K562 (cell line): ENCODE data around the gene ZNHIT6. TPM values are rescaled to one million over a fixed set of nuclear protein-coding genes. Genes with fewer than 3 reads are reported as not detected.

Experiments used
- ATAC-seq: fragments of 200-7000 bp; cut with Tn5 transposase; 3 replicates; pipeline ENCODE4 v1.9.1; 2020; ENCODE audit warnings: moderate library complexity
- Bru-seq: library from RNA; stranded (reverse); fragments of 400-500 nt; gene quantifications from one replicate; lab custom pipeline; 2021; lab: Mats Ljungman, UMichigan
- BruChase-seq, 2 experiments: library from RNA; stranded (reverse); fragments of 400-500 nt; gene quantifications; one replicate each; lab custom pipeline; 2021; lab: Mats Ljungman, UMichigan
- BruUV-seq: library from RNA; stranded (reverse); fragments of 400-500 nt; replicated peaks from 2 replicates; lab custom pipeline; 2021; lab: Mats Ljungman, UMichigan
- CTCF ChIA-PET: fragments of 300-600 bp; formaldehyde crosslinking; extraction: SDS; loops from one replicate; lab custom pipeline; 2021; ENCODE audit warnings: low intra/inter-chr PET ratio; lab: Yijun Ruan, JAX
- POLR2A ChIA-PET: fragments of 300-600, 350-650 bp; sonication (Branson Sonifier 250); formaldehyde crosslinking; extraction: SDS; loops from one replicate; lab custom pipeline; 2021; ENCODE audit warnings: antibody characterized with exemption, inconsistent platforms; lab: Yijun Ruan, JAX
- DNase-seq, 4 experiments: peaks; one replicate each; pipeline versions ENCODE4 v3.0.0 to v3.0.0-alpha.2; 2011 to 2018; ENCODE audit warnings: low spot score in 3 of 4, mixed read lengths in 3 of 4; ENCODE audit errors: extremely low read depth in 1 of 4
- FAIRE-seq: peaks from 2 replicates; lab custom pipeline; 2011; peaks lifted over from hg19 to GRCh38; lab: Jason Lieb, UNC
- H2AFZ ChIP-seq: 2 replicates; pipeline ENCODE4 v1.6.0; 2011; ENCODE audit warnings: low read depth, low read length, control low read depth, inconsistent platforms
- H3K27ac ChIP-seq: fragments of 200-600 bp; 3 replicates; pipeline ENCODE4 v1.8.0; 2011; ENCODE audit warnings: low read depth, mild to moderate bottlenecking, control low read depth, inconsistent platforms, low read length, moderate library complexity, mixed read lengths; ENCODE audit errors: extremely low read depth
- H3K27me3 ChIP-seq, 2 experiments: fragments of 300-600 bp in 1 of 2; 2 replicates in 1 of 2; 3 replicates in 1 of 2; pipeline versions ENCODE4 v1.6.0 to v1.8.0; 2011; ENCODE audit warnings: inconsistent platforms in 2 of 2, low read length in 2 of 2, mild to moderate bottlenecking in 1 of 2, mixed read lengths in 1 of 2, moderate library complexity in 1 of 2; ENCODE audit not compliant: control insufficient read depth in 2 of 2, insufficient read depth in 2 of 2
- H3K36me3 ChIP-seq: fragments of 300-600 bp; 3 replicates; pipeline ENCODE4 v1.8.0; 2011; ENCODE audit warnings: mild to moderate bottlenecking, low read length, inconsistent platforms; ENCODE audit not compliant: control insufficient read depth, insufficient read depth
- H3K4me1 ChIP-seq, 2 experiments: fragments of 200-600 bp in 1 of 2; replicated peaks in 1 of 2; 2 replicates in 1 of 2; 3 replicates in 1 of 2; pipeline versions ENCODE4 v1.5.1 to v1.8.0; 2011; ENCODE audit warnings: inconsistent platforms in 2 of 2, low read length in 2 of 2, mild to moderate bottlenecking in 1 of 2, mixed read lengths in 1 of 2, moderate library complexity in 1 of 2; ENCODE audit not compliant: control insufficient read depth in 2 of 2, insufficient read depth in 2 of 2
- H3K4me2 ChIP-seq: 2 replicates; pipeline ENCODE4 v1.6.1; 2011; ENCODE audit warnings: low read length, control low read depth, inconsistent platforms, mixed read lengths; ENCODE audit not compliant: insufficient read depth
- H3K4me3 ChIP-seq: fragments of 200-600 bp; sonication (generic), shearing (Covaris generic); 2 replicates; pipeline ENCODE4 v1.5.1; 2016; ENCODE audit warnings: control low read depth, inconsistent platforms
- H3K79me2 ChIP-seq: fragments of 200-600 bp; 3 replicates; pipeline ENCODE4 v1.8.0; 2011; ENCODE audit warnings: low read length, inconsistent platforms; ENCODE audit not compliant: control insufficient read depth, insufficient read depth
- H3K9ac ChIP-seq, 2 experiments: 2 replicates each; pipeline versions ENCODE4 v1.6.0 to v1.6.1; 2011; ENCODE audit warnings: low read depth in 2 of 2, low read length in 2 of 2, control low read depth in 1 of 2, inconsistent platforms in 1 of 2, mild to moderate bottlenecking in 1 of 2, mixed read lengths in 1 of 2; ENCODE audit not compliant: insufficient read depth in 1 of 2
- H3K9me1 ChIP-seq: one replicate; pipeline ENCODE4 v1.6.0; 2011; ENCODE audit warnings: inconsistent platforms, mild to moderate bottlenecking, low read length, moderate library complexity; ENCODE audit not compliant: control insufficient read depth, insufficient read depth
- H3K9me3 ChIP-seq: replicated peaks from 2 replicates; pipeline ENCODE4 v1.5.1; 2011; ENCODE audit warnings: low read depth, low read length, inconsistent platforms; ENCODE audit not compliant: control insufficient read depth, insufficient read depth
- H4K20me1 ChIP-seq: replicated peaks from 2 replicates; pipeline ENCODE4 v1.6.1; 2011; ENCODE audit warnings: low read length, inconsistent platforms, mixed read lengths; ENCODE audit not compliant: control insufficient read depth, insufficient read depth
- E2F6 ChIP-seq, 2 experiments: IDR thresholded peaks; 2 replicates each; pipeline ENCODE4 v1.6.1; 2011; ENCODE audit warnings: borderline replicate concordance in 1 of 2, control low read depth in 1 of 2, low read depth in 1 of 2, low read length in 1 of 2, mild to moderate bottlenecking in 1 of 2, mixed read lengths in 1 of 2, moderate library complexity in 1 of 2; ENCODE audit not compliant: insufficient read depth in 1 of 2, insufficient read length in 1 of 2, poor library complexity in 1 of 2, severe bottlenecking in 1 of 2; ENCODE audit errors: extremely low read depth in 1 of 2
- NR2C2 ChIP-seq, 2 experiments: fragments of 200-800 bp in 1 of 2; sonication (Bioruptor generic) in 1 of 2; sonication (generic) in 1 of 2; formaldehyde crosslinking in 1 of 2; IDR thresholded peaks; 2 replicates each; pipeline versions ENCODE4 v1.6.1 to v1.8.0; 2016 to 2022; ENCODE audit warnings: mild to moderate bottlenecking in 1 of 2, missing compliant biosample characterization in 1 of 2, missing genetic modification characterization in 1 of 2, missing genetic modification reagents in 1 of 2
- ZC3H4 ChIP-seq: sonication (generic); formaldehyde crosslinking; IDR thresholded peaks from 2 replicates; pipeline ENCODE4 v1.9.0; 2021; ENCODE audit warnings: missing genetic modification reagents, borderline replicate concordance
- WGBS: fragments of 100-300 bp; shearing (Covaris generic); methylation state at CpG from one replicate; pipeline ENCODE4 v1.1.6; 2016; ENCODE audit warnings: low coverage, mixed read lengths; ENCODE audit not compliant: insufficient coverage; ENCODE audit errors: missing lambda C conversion rate; 5-methylcytosine and 5-hydroxymethylcytosine counted together
- in situ Hi-C: fragments of 300-500 bp; cut with MboI; formaldehyde crosslinking; loops from 4 replicates; pipeline ENCODE4 v1.15.0; 2018; ENCODE audit warnings: inconsistent platforms, mixed read lengths
- intact Hi-C: fragments of 100-400 bp; cut with micrococcal nuclease; formaldehyde crosslinking; loops from 2 replicates; pipeline ENCODE4 v1.14.2; 2022
- long read RNA-seq, 3 experiments: library from polyadenylated mRNA in 2 of 3; library from RNA in 1 of 3; unstranded in 2 of 3; stranded (forward) in 1 of 3; transcript quantifications; one replicate each; pipeline ENCODE4 v2.0.0, GENCODE V29; 2019 to 2022
- polyA minus RNA-seq, 3 experiments: library from RNA; depleted of rRNA, polyadenylated mRNA; stranded (reverse); fragments of >200 nt; gene quantifications; 2 replicates each; pipeline ENCODE4 v1.2.3, GENCODE V29; 2011
- polyA plus RNA-seq, 8 experiments: library from polyadenylated mRNA; depleted of rRNA in 4 of 8; stranded (reverse) in 5 of 8; unstranded in 3 of 8; fragments of >200 nt; fragmentation: Nextera tagmentation in 2 of 8; fragmentation: Illumina TruSeq in 1 of 8; extraction: Ambion mirVana in 2 of 8; extraction: Trizol in 1 of 8; gene quantifications; 2 replicates each; pipeline versions ENCODE4 v1.2.1 to v1.2.3, GENCODE V29; 2011 to 2014; ENCODE audit warnings: inconsistent platforms in 1 of 8, missing spikeins in 1 of 8
- total RNA-seq, 7 experiments: library from RNA; depleted of rRNA in 6 of 7; stranded (reverse); fragments of >200 nt in 6 of 7; fragmentation: Illumina TruSeq in 2 of 7; extraction: Trizol in 2 of 7; gene quantifications; 2 replicates each; pipeline versions ENCODE4 v1.2.1 to v1.2.3, GENCODE V29; 2011 to 2021; ENCODE audit warnings: low replicate concordance in 1 of 7
- TF ChIP-seq, protein P1 (sequence below): sonication (generic); formaldehyde crosslinking; IDR thresholded peaks from 2 replicates; pipeline ENCODE4 v1.8.0; 2022; ENCODE audit warnings: mild to moderate bottlenecking, missing genetic modification reagents

Gene ZNHIT6, protein sequence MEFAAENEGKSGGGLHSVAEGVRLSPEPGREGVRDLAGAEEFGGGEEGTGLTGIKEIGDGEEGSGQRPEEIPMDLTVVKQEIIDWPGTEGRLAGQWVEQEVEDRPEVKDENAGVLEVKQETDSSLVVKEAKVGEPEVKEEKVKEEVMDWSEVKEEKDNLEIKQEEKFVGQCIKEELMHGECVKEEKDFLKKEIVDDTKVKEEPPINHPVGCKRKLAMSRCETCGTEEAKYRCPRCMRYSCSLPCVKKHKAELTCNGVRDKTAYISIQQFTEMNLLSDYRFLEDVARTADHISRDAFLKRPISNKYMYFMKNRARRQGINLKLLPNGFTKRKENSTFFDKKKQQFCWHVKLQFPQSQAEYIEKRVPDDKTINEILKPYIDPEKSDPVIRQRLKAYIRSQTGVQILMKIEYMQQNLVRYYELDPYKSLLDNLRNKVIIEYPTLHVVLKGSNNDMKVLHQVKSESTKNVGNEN
- 4.5 and 21.9 TPM in 2 replicates for total RNA-seq (2011; cell fraction: chromatin; rRNA removed; ENCODE audit: low replicate concordance)
- 2.3 and 4.6 TPM in 2 replicates for total RNA-seq (2011; cell fraction: nucleolus; rRNA removed)
- total RNA-seq (2011; cell fraction: nucleoplasm; rRNA removed), result 10.4 and 21.5 TPM in 2 replicates
- 16.2 and 18.4 TPM in 2 replicates for total RNA-seq (2014; rRNA removed)
- total RNA-seq (2014; rRNA removed; fragmentation: Illumina TruSeq; extraction: Trizol), result 28.6 and 31.0 TPM in 2 replicates
- total RNA-seq (2015; rRNA removed; fragmentation: Illumina TruSeq; extraction: Trizol), result 26.5 and 30.6 TPM in 2 replicates
- 18.4 and 21.1 TPM in 2 replicates for total RNA-seq (2021)
- polyA plus RNA-seq (2011; rRNA removed), result 12.2 and 17.4 TPM in 2 replicates
- polyA plus RNA-seq (2011; cell fraction: cytosol; rRNA removed), result 5.0 and 9.3 TPM in 2 replicates
- polyA plus RNA-seq (2011; cell fraction: nucleus; rRNA removed), result 7.6 and 9.5 TPM in 2 replicates
- 16.1 and 29.0 TPM in 2 replicates for polyA plus RNA-seq (2012)
- 32.0 and 37.6 TPM in 2 replicates for polyA plus RNA-seq (2014; fragmentation: Illumina TruSeq; extraction: Trizol)
- polyA plus RNA-seq (2014; fragmentation: Nextera tagmentation; extraction: Ambion mirVana), result 10 to 100 TPM; 15.4 to 21.7 TPM
- polyA plus RNA-seq (2014; rRNA removed), result 27.8 and 29.7 TPM in 2 replicates
- polyA minus RNA-seq (2011; rRNA and poly(A)+ RNA removed), result 17.5 and 18.9 TPM in 2 replicates
- polyA minus RNA-seq (2011; cell fraction: cytosol; rRNA and poly(A)+ RNA removed), result 5.1 and 6.6 TPM in 2 replicates
- polyA minus RNA-seq (2011; cell fraction: nucleus; rRNA and poly(A)+ RNA removed), result 6.7 and 9.3 TPM in 2 replicates
- percentile 86 among the genes with signal in this experiment for Bru-seq, nascent RNA
- percentile 87 among the genes with signal in this experiment for BruChase-seq, experiment 1, labeled RNA remaining after a 2-hour chase
- BruChase-seq, experiment 2, labeled RNA remaining after a 6-hour chase, result percentile 89 among the genes with signal in this experiment
- long read RNA-seq, experiment 1, transcript ZNHIT6-201 (10 exons, 2,797 nt), result major isoform, 65 of 100 reads
- long read RNA-seq, experiment 1, partial matches to known transcripts, result 4 of 100 reads
- long read RNA-seq, experiment 1, other reads (novel, unspliced or antisense), result 31 of 100 reads
- long read RNA-seq, experiment 2, transcript ZNHIT6-201 (10 exons, 2,797 nt), result major isoform, 5 of 15 reads
- long read RNA-seq, experiment 2, partial matches to known transcripts, result 6 of 15 reads
- long read RNA-seq, experiment 2, other reads (novel, unspliced or antisense), result 4 of 15 reads
- long read RNA-seq, experiment 3, transcript ZNHIT6-201 (10 exons, 2,797 nt), result major isoform, 6 of 9 reads
- long read RNA-seq, experiment 3, partial matches to known transcripts, result 0 of 9 reads
- long read RNA-seq, experiment 3, other reads (novel, unspliced or antisense), result 3 of 9 reads

GRCh38 chr1:85707990-85708828 lies at the start of gene ZNHIT6:
Gene ZNHIT6, minus strand, starts transcription at chr1:85708433. Its CDS starts 149 bp downstream, at chr1:85708284.
- in situ Hi-C loops, result no loop called here
- no peaks in the 10 kb centered on the region for H3K9me3 ChIP-seq
- no peaks in the 10 kb centered on the region for H3K27me3 ChIP-seq
- peak within 1 kb of the TSS; percentile 99 for H2AFZ ChIP-seq
- peak within 1 kb of the TSS; percentile 86 for H3K27ac ChIP-seq
- POLR2A ChIA-PET, result interaction anchor here (0.7 to 1.0 kb wide), 6 partner anchors 9 to 127 kb away, joined by 3 to 6 read pairs (median 3); partner anchors contain the start of gene CCN1
- FAIRE-seq (peak; percentile 96), DNase-seq (peak; percentile 86 to 96 (median 90)), ATAC-seq (peak; percentile 99)
- 2% methylated on average over 28 of the region's 35 CpGs for WGBS
- CTCF ChIA-PET, result no interaction called here
- H3K9me1 ChIP-seq, result no peaks in the 10 kb centered on the region
- H3K9ac ChIP-seq, result peak within 1 kb of the TSS; percentile 77 to 87
- H3K36me3 ChIP-seq, result peaks cover 29% of the 10 kb centered on the region; the same call in 2 of the 3 replicates
- H3K4me3 ChIP-seq, result peak within 1 kb of the TSS; percentile 83
- intact Hi-C loops, result loop anchor here (1.0 to 10.0 kb wide), 2 partner anchors 127 to 403 kb away; no protein-coding TSS in a partner anchor
- peaks cover 0 to 14% of the 10 kb centered on the region in 2 experiments; a peak in 2 of 5 replicates for H3K4me1 ChIP-seq
- H3K4me2 ChIP-seq, result peak within 1 kb of the TSS; percentile 98
- H3K79me2 ChIP-seq, result peaks cover 48% of the 10 kb centered on the region
- BruUV-seq, result TSS peak; percentile 88
- no peaks in the 10 kb centered on the region for H4K20me1 ChIP-seq
- no peak for TF ChIP-seq NR2C2 (CRISPR knock-in tag; IDR thresholded peaks at IDR 0.05)
- peak; percentile 54; the same call in 1 of the 2 replicates for TF ChIP-seq NR2C2 (tag; IDR thresholded peaks at IDR 0.05)
- TF ChIP-seq E2F6 (IDR thresholded peaks at IDR 0.05; ENCODE audit: borderline replicate concordance in 1 of 2, extremely low read depth in 1 of 2, insufficient read depth in 1 of 2, insufficient read length in 1 of 2, low read depth in 1 of 2, low read length in 1 of 2, poor library complexity in 1 of 2, severe bottlenecking in 1 of 2), result peak in 1 of 2 experiments; percentile 30
- TF ChIP-seq ZC3H4 (CRISPR knock-in tag), result no peak
- TF ChIP-seq, protein P1, sequence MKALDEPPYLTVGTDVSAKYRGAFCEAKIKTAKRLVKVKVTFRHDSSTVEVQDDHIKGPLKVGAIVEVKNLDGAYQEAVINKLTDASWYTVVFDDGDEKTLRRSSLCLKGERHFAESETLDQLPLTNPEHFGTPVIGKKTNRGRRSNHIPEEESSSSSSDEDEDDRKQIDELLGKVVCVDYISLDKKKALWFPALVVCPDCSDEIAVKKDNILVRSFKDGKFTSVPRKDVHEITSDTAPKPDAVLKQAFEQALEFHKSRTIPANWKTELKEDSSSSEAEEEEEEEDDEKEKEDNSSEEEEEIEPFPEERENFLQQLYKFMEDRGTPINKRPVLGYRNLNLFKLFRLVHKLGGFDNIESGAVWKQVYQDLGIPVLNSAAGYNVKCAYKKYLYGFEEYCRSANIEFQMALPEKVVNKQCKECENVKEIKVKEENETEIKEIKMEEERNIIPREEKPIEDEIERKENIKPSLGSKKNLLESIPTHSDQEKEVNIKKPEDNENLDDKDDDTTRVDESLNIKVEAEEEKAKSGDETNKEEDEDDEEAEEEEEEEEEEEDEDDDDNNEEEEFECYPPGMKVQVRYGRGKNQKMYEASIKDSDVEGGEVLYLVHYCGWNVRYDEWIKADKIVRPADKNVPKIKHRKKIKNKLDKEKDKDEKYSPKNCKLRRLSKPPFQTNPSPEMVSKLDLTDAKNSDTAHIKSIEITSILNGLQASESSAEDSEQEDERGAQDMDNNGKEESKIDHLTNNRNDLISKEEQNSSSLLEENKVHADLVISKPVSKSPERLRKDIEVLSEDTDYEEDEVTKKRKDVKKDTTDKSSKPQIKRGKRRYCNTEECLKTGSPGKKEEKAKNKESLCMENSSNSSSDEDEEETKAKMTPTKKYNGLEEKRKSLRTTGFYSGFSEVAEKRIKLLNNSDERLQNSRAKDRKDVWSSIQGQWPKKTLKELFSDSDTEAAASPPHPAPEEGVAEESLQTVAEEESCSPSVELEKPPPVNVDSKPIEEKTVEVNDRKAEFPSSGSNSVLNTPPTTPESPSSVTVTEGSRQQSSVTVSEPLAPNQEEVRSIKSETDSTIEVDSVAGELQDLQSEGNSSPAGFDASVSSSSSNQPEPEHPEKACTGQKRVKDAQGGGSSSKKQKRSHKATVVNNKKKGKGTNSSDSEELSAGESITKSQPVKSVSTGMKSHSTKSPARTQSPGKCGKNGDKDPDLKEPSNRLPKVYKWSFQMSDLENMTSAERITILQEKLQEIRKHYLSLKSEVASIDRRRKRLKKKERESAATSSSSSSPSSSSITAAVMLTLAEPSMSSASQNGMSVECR (CRISPR knock-in tag), result peak; percentile 93
